Upper lobe of left lung (tissue), 6 donors: Measurements from ENCODE around the gene SQSTM1. TPM values are rescaled to one million over a fixed set of nuclear protein-coding genes. Genes with fewer than 3 reads are reported as not detected.

Source experiments
- ATAC-seq, 2 donors: fragments of 200-7000 bp; cut with Tn5 transposase; one replicate each; pipeline ENCODE4 v1.9.1; 2022; ENCODE audit warnings: mild to moderate bottlenecking in 2 of 2, moderate library complexity in 2 of 2; ENCODE audit not compliant: low FRiP score in 2 of 2
- DNase-seq, 2 donors: peaks; one replicate each; pipeline ENCODE4 v3.0.0-alpha.2; 2019 to 2020
- H3K27ac ChIP-seq, 4 donors: fragments of 200-600 bp; sonication (generic); one replicate each; pipeline ENCODE4 v1.5.1; 2016 to 2019
- H3K27me3 ChIP-seq, 4 donors: fragments of 200-600 bp; sonication (generic); one replicate each; pipeline ENCODE4 v1.5.1; 2017 to 2019
- H3K36me3 ChIP-seq, 4 donors: fragments of 200-600 bp; sonication (generic); one replicate each; pipeline ENCODE4 v1.5.1; 2016 to 2019
- H3K4me1 ChIP-seq, 4 donors: fragments of 200-600 bp; sonication (generic); one replicate each; pipeline ENCODE4 v1.5.1; 2018 to 2019
- H3K4me3 ChIP-seq, 4 donors: fragments of 200-600 bp; sonication (generic); one replicate each; pipeline ENCODE4 v1.5.1; 2017 to 2019; ENCODE audit warnings: mild to moderate bottlenecking in 2 of 4, moderate library complexity in 1 of 4
- H3K9me3 ChIP-seq, 4 donors: fragments of 200-600 bp; sonication (generic); one replicate each; pipeline ENCODE4 v1.5.1; 2018 to 2019
- EP300 ChIP-seq, 4 donors: sonication (generic); formaldehyde crosslinking; IDR thresholded peaks; one replicate each; pipeline ENCODE4 v1.5.1; 2017; ENCODE audit warnings: antibody characterized with exemption in 4 of 4, control low read depth in 2 of 4
- POLR2A ChIP-seq, 4 donors: fragments of 450-650 bp; IDR thresholded peaks; one replicate each; pipeline ENCODE4 v1.5.1; 2016 to 2017; ENCODE audit warnings: antibody characterized with exemption in 4 of 4, mild to moderate bottlenecking in 2 of 4
- POLR2AphosphoS5 ChIP-seq, 2 donors: sonication (generic); formaldehyde crosslinking; IDR thresholded peaks; one replicate each; pipeline ENCODE4 v1.5.1; 2017; ENCODE audit warnings: antibody characterized with exemption in 2 of 2
- WGBS, 2 donors: methylation state at CpG; one replicate each; pipeline ENCODE4 v1.1.5; 2017 to 2018; 5-methylcytosine and 5-hydroxymethylcytosine counted together
- total RNA-seq, 6 donors: library from RNA; depleted of rRNA in 4 of 6; stranded (reverse); fragments of >200 nt in 4 of 6; gene quantifications; one replicate each; pipeline versions ENCODE4 v1.1.0 to v1.2.1, GENCODE V29; 2016 to 2021
- TF ChIP-seq, protein P1 (sequence below), 6 experiments: fragments of 450-650 bp in 4 of 6; fragments of 200-600 bp in 2 of 6; sonication (generic) in 2 of 6; IDR thresholded peaks; one replicate each; pipeline ENCODE4 v1.5.1; 2016 to 2019; ENCODE audit warnings: antibody characterized with exemption in 6 of 6
- donor health status: DM: no; HTN: no; CAD: no; lungs with moderate emphysema.
- donor health status: DM: no; HTN: yes; CAD: no; lungs with severe emphysema.

The SQSTM1 gene
- total RNA-seq, 6 donors from 2014 or later, result 390 to 666 (median 574) TPM

- WGBS, 2 donors, result 69 to 95% methylated on average over 4 of the region's 4 CpGs
- Histone ChIP-seq H3K27me3 (no peaks in the 10 kb centered on the region), H3K27ac (no peak overlapping the region), H3K4me1 (no peaks in the 10 kb centered on the region), H3K36me3 (peaks cover 11 to 90% (median 58%) of the 10 kb centered on the region in 4 donors), H3K9me3 (peaks cover 4 to 20% (median 15%) of the 10 kb centered on the region in 4 donors), H3K4me3 (no peak overlapping the region)
- DNase-seq (no peak), ATAC-seq (no peak)
- TF ChIP-seq, protein P1, sequence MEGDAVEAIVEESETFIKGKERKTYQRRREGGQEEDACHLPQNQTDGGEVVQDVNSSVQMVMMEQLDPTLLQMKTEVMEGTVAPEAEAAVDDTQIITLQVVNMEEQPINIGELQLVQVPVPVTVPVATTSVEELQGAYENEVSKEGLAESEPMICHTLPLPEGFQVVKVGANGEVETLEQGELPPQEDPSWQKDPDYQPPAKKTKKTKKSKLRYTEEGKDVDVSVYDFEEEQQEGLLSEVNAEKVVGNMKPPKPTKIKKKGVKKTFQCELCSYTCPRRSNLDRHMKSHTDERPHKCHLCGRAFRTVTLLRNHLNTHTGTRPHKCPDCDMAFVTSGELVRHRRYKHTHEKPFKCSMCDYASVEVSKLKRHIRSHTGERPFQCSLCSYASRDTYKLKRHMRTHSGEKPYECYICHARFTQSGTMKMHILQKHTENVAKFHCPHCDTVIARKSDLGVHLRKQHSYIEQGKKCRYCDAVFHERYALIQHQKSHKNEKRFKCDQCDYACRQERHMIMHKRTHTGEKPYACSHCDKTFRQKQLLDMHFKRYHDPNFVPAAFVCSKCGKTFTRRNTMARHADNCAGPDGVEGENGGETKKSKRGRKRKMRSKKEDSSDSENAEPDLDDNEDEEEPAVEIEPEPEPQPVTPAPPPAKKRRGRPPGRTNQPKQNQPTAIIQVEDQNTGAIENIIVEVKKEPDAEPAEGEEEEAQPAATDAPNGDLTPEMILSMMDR (IDR thresholded peaks at IDR 0.05), result no peak
- TF ChIP-seq EP300 (IDR thresholded peaks at IDR 0.05), result no peak
- TF ChIP-seq POLR2A (IDR thresholded peaks at IDR 0.05), result no peak
- TF ChIP-seq POLR2AphosphoS5 (IDR thresholded peaks at IDR 0.05), result no peak
These were observed 61.6 kb downstream of the SQSTM1 start for GRCh38 chr5:179882338-179882737.

DNA sequence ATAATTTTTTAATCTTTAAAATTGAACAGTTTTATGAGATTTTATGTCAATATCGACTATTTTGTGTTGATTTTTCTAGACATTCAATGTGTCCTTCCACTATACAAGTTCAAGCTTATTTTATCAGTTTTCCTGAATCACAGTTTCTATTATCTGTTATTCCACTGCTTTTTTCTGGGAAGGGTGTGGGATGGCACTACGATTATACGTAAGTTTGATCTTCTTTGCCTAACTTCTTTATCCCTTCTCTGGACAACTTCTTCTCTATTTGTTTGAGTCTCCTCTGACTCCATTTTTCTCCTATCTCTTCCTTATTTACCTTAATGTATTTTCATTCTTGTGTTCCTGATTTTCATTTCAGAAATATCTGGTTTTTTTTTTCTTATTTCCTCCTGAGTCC lies 62.5 kb downstream of the SQSTM1 start:
- peaks cover 11 to 90% (median 62%) of the 10 kb centered on the region in 4 donors for H3K36me3 ChIP-seq

GRCh38 chr5:179885491-179886090 lies 64.9 kb downstream of the SQSTM1 start:
- no peaks in the 10 kb centered on the region for H3K4me1 ChIP-seq
- H3K9me3 ChIP-seq, result peaks cover 4 to 20% (median 15%) of the 10 kb centered on the region in 4 donors
- no peaks in the 10 kb centered on the region for H3K27me3 ChIP-seq
- peaks cover 12 to 90% (median 66%) of the 10 kb centered on the region in 4 donors for H3K36me3 ChIP-seq
- no peak for DNase-seq
- TF ChIP-seq EP300 (IDR thresholded peaks at IDR 0.05), result no peak
- TF ChIP-seq POLR2AphosphoS5 (IDR thresholded peaks at IDR 0.05), result no peak
- TF ChIP-seq POLR2A (IDR thresholded peaks at IDR 0.05), result no peak
- TF ChIP-seq, protein P1 (IDR thresholded peaks at IDR 0.05), result no peak
- 95 to 97% methylated on average over 13 of the region's 13 CpGs for WGBS, 2 donors
- no peak for ATAC-seq
- no peak overlapping the region for H3K4me3 ChIP-seq
- H3K27ac ChIP-seq, result no peak overlapping the region

More for the DNA sequence above, 62.5 kb downstream of the SQSTM1 start:
- WGBS, 2 donors, result 94 to 96% methylated on average over 3 of the region's 3 CpGs
- Histone ChIP-seq H3K9me3 (peaks cover 4 to 20% (median 15%) of the 10 kb centered on the region in 4 donors), H3K4me1 (no peaks in the 10 kb centered on the region), H3K27ac (no peak overlapping the region), H3K27me3 (no peaks in the 10 kb centered on the region), H3K4me3 (no peak overlapping the region)
- no peak for ATAC-seq
- TF ChIP-seq, protein P1 (IDR thresholded peaks at IDR 0.05), result no peak
- no peak for TF ChIP-seq EP300 (IDR thresholded peaks at IDR 0.05)
- no peak for TF ChIP-seq POLR2AphosphoS5 (IDR thresholded peaks at IDR 0.05)
- no peak for TF ChIP-seq POLR2A (IDR thresholded peaks at IDR 0.05)
- no peak for DNase-seq

DNA sequence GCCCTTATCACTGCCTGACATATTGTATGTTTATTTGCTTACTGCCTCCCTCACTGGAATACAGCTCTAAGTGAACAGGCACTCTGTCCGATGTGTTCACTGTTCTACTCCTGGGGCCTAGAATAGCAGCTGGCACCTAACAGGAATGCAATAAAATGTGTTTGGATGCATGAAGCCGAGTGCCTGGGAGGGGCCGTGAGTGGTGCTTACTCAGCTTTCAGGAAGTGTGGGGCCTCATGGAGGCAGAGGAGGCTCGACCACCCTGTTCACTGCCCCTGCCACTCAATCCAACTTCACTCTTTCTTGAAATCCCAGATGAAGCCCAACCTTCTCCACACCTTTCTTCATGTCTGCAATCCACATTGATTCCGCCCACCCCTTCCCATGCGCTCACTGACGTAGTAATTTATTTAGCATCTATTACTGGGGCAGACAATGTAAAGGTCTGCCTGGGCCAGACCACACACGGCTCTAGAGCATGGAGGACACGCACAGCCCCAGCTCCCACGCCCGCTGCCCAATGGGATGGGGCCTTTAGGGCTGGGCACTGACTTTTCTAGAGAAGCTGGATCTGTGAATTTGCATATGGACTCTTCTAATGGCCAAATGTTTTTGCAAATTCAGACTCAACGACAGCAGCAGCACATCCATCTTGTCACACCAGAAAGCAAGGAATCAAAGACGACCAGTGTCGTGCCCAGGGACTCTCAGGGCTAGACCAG lies 65.6 kb downstream of the SQSTM1 start:
- H3K4me1 ChIP-seq, result no peaks in the 10 kb centered on the region
- WGBS, 2 donors, result 84 to 89% methylated on average over 14 of the region's 14 CpGs

More for the DNA sequence above, 65.6 kb downstream of the SQSTM1 start:
- TF ChIP-seq POLR2A (IDR thresholded peaks at IDR 0.05) (no peak), POLR2AphosphoS5 (IDR thresholded peaks at IDR 0.05) (no peak), EP300 (IDR thresholded peaks at IDR 0.05) (no peak)
- TF ChIP-seq, protein P1 (IDR thresholded peaks at IDR 0.05), result no peak
- ATAC-seq (no peak), DNase-seq (no peak)
- H3K36me3 ChIP-seq, result peaks cover 16 to 90% (median 74%) of the 10 kb centered on the region in 4 donors
- no peaks in the 10 kb centered on the region for H3K27me3 ChIP-seq
- H3K9me3 ChIP-seq, result peaks cover 4 to 20% (median 15%) of the 10 kb centered on the region in 4 donors
- H3K4me3 ChIP-seq, result no peak overlapping the region
- no peak overlapping the region for H3K27ac ChIP-seq
